Gastroesophageal sphincter (tissue), 3 donors: ENCODE data around the gene MYO7A.

ENCODE experiments used
- POLR2A ChIP-seq, 2 donors: fragments of 450-650 bp; IDR thresholded peaks; one replicate each; pipeline ENCODE4 v1.6.1; 2017; ENCODE audit warnings: antibody characterized with exemption in 2 of 2, mild to moderate bottlenecking in 2 of 2, moderate library complexity in 1 of 2
- POLR2AphosphoS5 ChIP-seq: sonication (generic); formaldehyde crosslinking; IDR thresholded peaks from one replicate; pipeline ENCODE4 v1.6.1; 2017; ENCODE audit warnings: antibody characterized with exemption
- TF ChIP-seq, protein P1 (sequence below), 4 experiments: fragments of 200-600 bp in 2 of 4; fragments of 450-650 bp in 2 of 4; sonication (generic) in 1 of 4; IDR thresholded peaks; one replicate each; pipeline ENCODE4 v1.5.1; 2017 to 2019; ENCODE audit warnings: antibody characterized with exemption in 4 of 4, mild to moderate bottlenecking in 2 of 4, moderate library complexity in 2 of 4

DNA sequence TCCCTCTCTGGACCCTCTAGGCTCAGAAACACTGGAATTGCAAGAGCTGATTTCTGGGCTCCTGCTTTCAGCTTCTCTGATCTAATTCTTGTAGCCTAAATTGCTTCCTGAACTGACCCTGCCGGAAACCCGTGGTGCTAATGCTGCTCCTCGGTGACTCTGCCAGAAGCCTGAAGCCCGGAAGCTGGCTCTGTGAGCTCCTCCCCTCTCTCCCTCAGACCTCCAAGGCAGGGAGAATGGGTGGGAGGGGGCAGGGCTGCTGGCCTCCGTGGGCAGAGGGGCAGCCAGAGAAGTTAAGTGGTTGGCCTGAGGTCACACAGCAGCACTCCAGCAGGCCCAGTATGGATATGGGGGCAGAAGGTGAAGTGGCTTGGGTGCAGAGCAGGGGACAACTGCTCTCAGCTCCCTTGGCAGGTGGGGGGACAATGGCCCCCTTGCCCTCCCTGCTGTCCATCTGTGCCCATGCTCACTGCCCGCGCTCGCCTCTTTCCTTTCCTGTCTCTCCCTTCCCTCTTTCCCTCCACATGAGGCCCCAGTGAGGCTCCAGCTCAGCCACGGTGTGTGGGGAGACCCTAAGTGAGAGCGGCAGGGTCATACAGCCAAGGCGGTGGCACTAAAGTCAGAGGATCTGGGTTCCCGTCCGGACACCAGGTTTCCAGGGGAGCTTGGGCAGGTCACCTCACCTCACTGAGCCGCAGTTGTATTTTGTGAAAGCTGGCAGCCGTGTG, 45.0 kb upstream of the MYO7A start:
- TF ChIP-seq POLR2A (IDR thresholded peaks at IDR 0.05), result no peak
- TF ChIP-seq, protein P1, sequence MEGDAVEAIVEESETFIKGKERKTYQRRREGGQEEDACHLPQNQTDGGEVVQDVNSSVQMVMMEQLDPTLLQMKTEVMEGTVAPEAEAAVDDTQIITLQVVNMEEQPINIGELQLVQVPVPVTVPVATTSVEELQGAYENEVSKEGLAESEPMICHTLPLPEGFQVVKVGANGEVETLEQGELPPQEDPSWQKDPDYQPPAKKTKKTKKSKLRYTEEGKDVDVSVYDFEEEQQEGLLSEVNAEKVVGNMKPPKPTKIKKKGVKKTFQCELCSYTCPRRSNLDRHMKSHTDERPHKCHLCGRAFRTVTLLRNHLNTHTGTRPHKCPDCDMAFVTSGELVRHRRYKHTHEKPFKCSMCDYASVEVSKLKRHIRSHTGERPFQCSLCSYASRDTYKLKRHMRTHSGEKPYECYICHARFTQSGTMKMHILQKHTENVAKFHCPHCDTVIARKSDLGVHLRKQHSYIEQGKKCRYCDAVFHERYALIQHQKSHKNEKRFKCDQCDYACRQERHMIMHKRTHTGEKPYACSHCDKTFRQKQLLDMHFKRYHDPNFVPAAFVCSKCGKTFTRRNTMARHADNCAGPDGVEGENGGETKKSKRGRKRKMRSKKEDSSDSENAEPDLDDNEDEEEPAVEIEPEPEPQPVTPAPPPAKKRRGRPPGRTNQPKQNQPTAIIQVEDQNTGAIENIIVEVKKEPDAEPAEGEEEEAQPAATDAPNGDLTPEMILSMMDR (IDR thresholded peaks at IDR 0.05), result no peak
- TF ChIP-seq POLR2AphosphoS5, result no peak
